HFFc6 (cell line): ENCODE measurements around the gene SPRED3. TPM values are rescaled to one million over a fixed set of nuclear protein-coding genes. Genes with fewer than 3 reads are reported as not detected.

Experiments used
- DNase-seq: peaks from one replicate; pipeline ENCODE4 v3.0.0-alpha.2; 2018
- H3K27ac Mint-ChIP-seq: 2 replicates; pipeline ENCODE4 v1.8.0; 2020; ENCODE audit warnings: mild to moderate bottlenecking, mixed read lengths
- H3K27me3 Mint-ChIP-seq: 2 replicates; pipeline ENCODE4 v1.8.0; 2021; ENCODE audit warnings: mild to moderate bottlenecking, moderate library complexity, mixed read lengths; ENCODE audit not compliant: insufficient read depth
- H3K36me3 Mint-ChIP-seq: 2 replicates; pipeline ENCODE4 v1.8.0; 2021; ENCODE audit warnings: low read depth, mixed read lengths
- H3K4me1 Mint-ChIP-seq: 2 replicates; pipeline ENCODE4 v1.8.0; 2020; ENCODE audit warnings: low read depth, mixed read lengths
- H3K4me3 Mint-ChIP-seq: 2 replicates; pipeline ENCODE4 v1.8.0; 2020; ENCODE audit warnings: mild to moderate bottlenecking, moderate library complexity, mixed read lengths
- H3K9me3 Mint-ChIP-seq: 2 replicates; pipeline ENCODE4 v1.8.0; 2020; ENCODE audit warnings: mild to moderate bottlenecking, mixed read lengths
- CTCF ChIP-seq: fragments of 200-600 bp; sonication (generic); IDR thresholded peaks from 2 replicates; pipeline ENCODE4 v1.5.0; 2021; ENCODE audit warnings: antibody characterized with exemption, mild to moderate bottlenecking
- total RNA-seq, 6 experiments: library from RNA; stranded (reverse); fragmentation: NEBNext Ultra II Directional; extraction: Animal tissue kit (Norgen Biotek cat#: 25700); gene quantifications; 2 replicates in 1 of 6; 3 replicates in 5 of 6; pipeline ENCODE4 v1.2.3, GENCODE V29; 2021

The SPRED3 gene
- total RNA-seq, 6 experiments from 2014 or later, result 11.7 to 15.3 (median 13.1) TPM

GRCh38 chr19:38441657-38442348 lies 53.3 kb downstream of the SPRED3 start:
- Mint-ChIP-seq H3K27ac (no peak overlapping the region), H3K36me3 (no peaks in the 10 kb centered on the region), H3K9me3 (no peaks in the 10 kb centered on the region), H3K4me3 (no peak overlapping the region), H3K27me3 (peaks cover 25% of the 10 kb centered on the region), H3K4me1 (no peaks in the 10 kb centered on the region)
- DNase-seq, result no peak
- TF ChIP-seq CTCF, result no peak

GRCh38 chr19:38442736-38443135 lies 54.2 kb downstream of the SPRED3 start:
- no peak for DNase-seq
- no peak overlapping the region for H3K4me3 Mint-ChIP-seq
- peaks cover 25% of the 10 kb centered on the region for H3K27me3 Mint-ChIP-seq
- H3K9me3 Mint-ChIP-seq, result no peaks in the 10 kb centered on the region
- no peaks in the 10 kb centered on the region for H3K36me3 Mint-ChIP-seq
- no peak overlapping the region for H3K27ac Mint-ChIP-seq
- no peaks in the 10 kb centered on the region for H3K4me1 Mint-ChIP-seq
- TF ChIP-seq CTCF, result no peak

- H3K36me3 Mint-ChIP-seq, result no peaks in the 10 kb centered on the region
- no peak for TF ChIP-seq CTCF
- no peak overlapping the region for H3K27ac Mint-ChIP-seq
- no peak for DNase-seq
- H3K9me3 Mint-ChIP-seq, result no peaks in the 10 kb centered on the region
- H3K4me1 Mint-ChIP-seq, result no peaks in the 10 kb centered on the region
- peaks cover 25% of the 10 kb centered on the region for H3K27me3 Mint-ChIP-seq
- H3K4me3 Mint-ChIP-seq, result no peak overlapping the region
Observed at GRCh38 chr19:38443458-38443999, 55.0 kb downstream of the SPRED3 start.

GRCh38 chr19:38444026-38444425 lies 55.5 kb downstream of the SPRED3 start:
- peaks cover 28% of the 10 kb centered on the region for H3K27me3 Mint-ChIP-seq
- DNase-seq, result no peak
- TF ChIP-seq CTCF, result no peak

GRCh38 chr19:38445362-38445761 lies 56.9 kb downstream of the SPRED3 start:
- Mint-ChIP-seq H3K27me3 (peaks cover 28% of the 10 kb centered on the region), H3K4me3 (no peak overlapping the region), H3K36me3 (no peaks in the 10 kb centered on the region), H3K4me1 (no peaks in the 10 kb centered on the region), H3K9me3 (no peaks in the 10 kb centered on the region), H3K27ac (no peak overlapping the region)
- no peak for TF ChIP-seq CTCF
- DNase-seq, result no peak

More at GRCh38 chr19:38444026-38444425, 55.5 kb downstream of the SPRED3 start:
- no peak overlapping the region for H3K27ac Mint-ChIP-seq
- H3K9me3 Mint-ChIP-seq, result no peaks in the 10 kb centered on the region
- no peaks in the 10 kb centered on the region for H3K4me1 Mint-ChIP-seq
- H3K4me3 Mint-ChIP-seq, result no peak overlapping the region
- H3K36me3 Mint-ChIP-seq, result no peaks in the 10 kb centered on the region
